GM18867 (cell line): ENCODE results near the gene STH.
"Not testable (repeated sequence)": the region's sequence is repeated elsewhere in the genome, so short reads cannot be mapped to it uniquely, and the experiment has no call there.

Experiments used
- ATAC-seq: cut with Tn5 transposase; IDR thresholded peaks from one replicate; pipeline ENCODE4 v1.9.1; 2021; ENCODE audit warnings: mild to moderate bottlenecking, moderate library complexity; ENCODE audit not compliant: unreplicated experiment

Gene STH, protein sequence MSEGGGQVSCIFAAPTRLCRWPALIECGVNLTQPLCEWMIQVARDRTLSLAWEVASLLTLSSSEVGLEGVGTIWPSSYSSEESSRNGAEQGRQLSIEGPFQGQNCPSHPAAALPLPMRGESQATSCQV

DNA sequence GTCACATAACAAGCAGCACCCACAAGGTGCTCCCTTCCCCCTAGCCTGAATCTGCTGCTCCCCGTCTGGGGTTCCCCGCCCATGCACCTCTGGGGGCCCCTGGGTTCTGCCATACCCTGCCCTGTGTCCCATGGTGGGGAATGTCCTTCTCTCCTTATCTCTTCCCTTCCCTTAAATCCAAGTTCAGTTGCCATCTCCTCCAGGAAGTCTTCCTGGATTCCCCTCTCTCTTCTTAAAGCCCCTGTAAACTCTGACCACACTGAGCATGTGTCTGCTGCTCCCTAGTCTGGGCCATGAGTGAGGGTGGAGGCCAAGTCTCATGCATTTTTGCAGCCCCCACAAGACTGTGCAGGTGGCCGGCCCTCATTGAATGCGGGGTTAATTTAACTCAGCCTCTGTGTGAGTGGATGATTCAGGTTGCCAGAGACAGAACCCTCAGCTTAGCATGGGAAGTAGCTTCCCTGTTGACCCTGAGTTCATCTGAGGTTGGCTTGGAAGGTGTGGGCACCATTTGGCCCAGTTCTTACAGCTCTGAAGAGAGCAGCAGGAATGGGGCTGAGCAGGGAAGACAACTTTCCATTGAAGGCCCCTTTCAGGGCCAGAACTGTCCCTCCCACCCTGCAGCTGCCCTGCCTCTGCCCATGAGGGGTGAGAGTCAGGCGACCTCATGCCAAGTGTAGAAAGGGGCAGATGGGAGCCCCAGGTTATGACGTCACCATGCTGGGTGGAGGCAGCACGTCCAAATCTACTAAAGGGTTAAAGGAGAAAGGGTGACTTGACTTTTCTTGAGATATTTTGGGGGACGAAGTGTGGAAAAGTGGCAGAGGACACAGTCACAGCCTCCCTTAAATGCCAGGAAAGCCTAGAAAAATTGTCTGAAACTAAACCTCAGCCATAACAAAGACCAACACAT lies at the start of gene STH:
TSS of gene STH (plus strand) at position 264 of the 913 bp plus-strand sequence. CDS start at position 294, 30 bp downstream.
- no peak for ATAC-seq

GRCh38 chr17:45949755-45950320 lies 49.2 kb upstream of the STH start:
- no peak for ATAC-seq

DNA sequence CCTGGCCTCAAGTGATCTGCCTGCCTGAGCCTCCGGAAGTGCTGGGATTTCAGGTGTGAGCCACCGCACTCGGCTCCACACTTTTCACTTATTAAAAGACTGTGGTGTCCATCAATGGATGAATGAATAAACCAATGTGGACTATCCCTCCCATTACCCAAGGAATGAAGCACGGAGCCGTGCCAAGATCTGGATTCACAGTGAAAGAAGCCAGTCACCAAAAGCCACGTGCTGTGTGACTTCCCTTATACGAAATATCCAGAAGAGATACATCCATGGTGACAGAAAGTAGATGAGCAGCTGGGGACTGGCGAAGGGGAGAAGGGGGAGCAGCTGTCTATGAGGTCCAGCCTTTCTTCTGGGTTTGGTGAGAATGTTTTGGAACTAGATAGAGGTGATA lies 48.2 kb upstream of the STH start:
- ATAC-seq = no peak

DNA sequence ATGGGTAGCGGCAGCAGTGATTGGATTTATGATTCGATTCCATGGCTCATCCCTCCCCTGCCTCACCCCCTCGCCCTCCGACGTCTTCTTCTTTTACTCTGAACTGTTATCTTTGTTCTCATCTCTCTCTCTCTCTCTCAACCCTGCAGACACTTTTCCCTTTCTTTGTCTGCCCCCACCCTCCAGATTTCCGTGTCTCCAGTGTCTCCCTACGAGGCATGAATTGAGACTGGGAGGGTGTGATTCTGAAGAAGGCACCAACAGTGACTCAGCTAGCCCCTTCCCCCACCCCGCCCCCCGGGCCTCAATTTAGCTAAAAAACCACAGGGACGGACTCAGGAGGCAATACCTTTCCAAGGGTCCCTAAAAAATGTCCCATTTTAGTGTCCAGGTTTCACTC lies 47.6 kb upstream of the STH start:
- no peak for ATAC-seq

DNA sequence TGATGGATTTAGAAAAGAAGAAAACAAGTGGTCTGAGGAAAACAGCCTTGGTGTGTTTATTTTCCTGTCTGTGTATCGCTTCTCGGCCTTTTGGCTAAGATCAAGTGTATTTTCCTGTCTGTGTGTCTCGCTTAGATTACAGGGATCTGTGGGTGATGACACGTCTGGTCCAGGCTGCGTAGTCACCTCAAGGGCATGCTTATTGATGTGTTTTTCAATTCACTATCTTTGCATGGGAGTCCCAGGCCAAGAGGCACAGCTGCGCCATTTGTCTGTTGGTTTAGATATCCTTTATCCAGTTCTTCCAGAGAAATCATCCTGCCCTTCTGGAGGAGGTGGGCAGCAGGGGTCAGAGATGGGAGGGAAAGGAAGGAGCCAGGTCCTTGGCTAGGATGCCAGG lies 47.1 kb upstream of the STH start:
- ATAC-seq = no peak

- no peak for ATAC-seq
Observed at GRCh38 chr17:45952814-45953320, 46.2 kb upstream of the STH start.

GRCh38 chr17:45953561-45953960 lies 45.5 kb upstream of the STH start:
- ATAC-seq = no peak

DNA sequence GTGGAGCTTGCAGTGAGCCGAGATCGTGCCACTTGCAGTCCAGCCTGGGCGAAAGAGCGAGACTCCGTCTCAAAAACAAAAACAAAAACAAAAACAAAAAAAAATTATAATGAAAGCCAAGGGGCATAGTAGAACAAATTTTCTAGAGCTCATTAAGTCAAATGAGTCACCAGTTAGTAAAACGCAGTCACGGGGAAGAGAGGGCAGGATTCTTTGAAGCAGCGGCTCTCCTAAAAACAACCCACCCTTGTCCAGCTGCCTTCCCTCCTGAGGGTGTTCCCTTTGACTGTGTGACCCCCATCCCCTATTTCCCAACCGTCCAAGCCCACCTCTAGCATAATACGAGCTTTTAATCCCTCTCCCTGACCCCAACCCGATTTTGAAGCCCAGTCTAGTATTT lies 44.1 kb upstream of the STH start:
- ATAC-seq = no peak

- ATAC-seq = no peak
Observed at GRCh38 chr17:45955326-45955725, 43.7 kb upstream of the STH start.

- no peak for ATAC-seq
Observed at GRCh38 chr17:45956090-45956489, 43.0 kb upstream of the STH start.

GRCh38 chr17:45956746-45957145 lies 42.3 kb upstream of the STH start:
- not testable (repeated sequence) for ATAC-seq

GRCh38 chr17:45958307-45958706 lies 40.7 kb upstream of the STH start:
- ATAC-seq = no peak

DNA sequence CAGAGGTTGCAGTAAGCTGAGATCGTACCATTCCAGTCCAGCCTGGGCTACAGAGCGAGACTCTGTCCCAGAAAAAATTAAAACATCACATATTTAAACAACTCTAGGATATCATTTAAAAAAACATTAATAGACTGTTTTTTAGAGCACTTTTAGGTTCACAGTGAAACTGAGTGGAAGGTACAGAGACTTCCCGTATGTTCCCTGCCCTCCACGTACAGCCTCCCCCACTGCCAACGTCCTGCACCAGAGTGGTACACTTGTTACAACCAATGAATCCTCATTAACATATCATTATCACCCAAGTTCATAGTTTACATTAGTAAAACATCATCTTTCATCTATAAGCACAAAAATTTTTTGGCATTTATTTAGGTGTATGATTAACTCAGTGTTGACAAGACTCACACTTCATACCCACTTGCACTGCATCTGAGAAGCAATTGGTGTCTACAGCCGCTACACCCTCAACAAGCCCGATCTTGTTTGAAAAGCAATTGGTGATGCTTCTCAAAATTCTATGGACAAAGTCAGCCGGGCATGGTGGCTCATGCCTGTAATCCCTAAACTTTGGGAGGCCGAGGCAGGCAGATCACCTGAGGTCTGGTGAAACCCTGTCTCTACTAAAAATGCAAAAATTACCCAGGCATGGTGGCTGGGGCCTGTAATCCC lies 39.9 kb upstream of the STH start:
- ATAC-seq = no peak

DNA sequence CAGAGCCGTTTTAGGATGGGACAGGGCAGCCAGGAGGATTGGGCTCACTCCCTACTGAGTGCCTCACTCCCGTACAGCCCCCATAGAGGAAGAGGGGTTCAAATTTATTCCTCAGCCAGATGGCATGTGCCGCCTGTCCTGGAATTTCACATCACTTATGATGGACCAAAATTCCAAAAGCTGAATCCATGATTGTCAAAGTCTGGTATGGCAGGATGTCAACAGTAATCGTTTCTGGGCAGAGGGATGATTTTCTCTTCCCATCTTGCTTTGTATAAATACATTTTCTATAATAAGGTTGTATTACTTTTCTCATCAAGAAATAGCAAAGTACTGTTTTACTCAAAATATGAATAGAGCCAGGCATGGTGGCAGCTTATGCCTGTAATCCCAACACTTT lies 38.7 kb upstream of the STH start:
- ATAC-seq = no peak

- ATAC-seq = no peak
Observed at GRCh38 chr17:45961206-45961605, 37.8 kb upstream of the STH start.

GRCh38 chr17:45962221-45962972 lies 36.7 kb upstream of the STH start:
- ATAC-seq = no peak

DNA sequence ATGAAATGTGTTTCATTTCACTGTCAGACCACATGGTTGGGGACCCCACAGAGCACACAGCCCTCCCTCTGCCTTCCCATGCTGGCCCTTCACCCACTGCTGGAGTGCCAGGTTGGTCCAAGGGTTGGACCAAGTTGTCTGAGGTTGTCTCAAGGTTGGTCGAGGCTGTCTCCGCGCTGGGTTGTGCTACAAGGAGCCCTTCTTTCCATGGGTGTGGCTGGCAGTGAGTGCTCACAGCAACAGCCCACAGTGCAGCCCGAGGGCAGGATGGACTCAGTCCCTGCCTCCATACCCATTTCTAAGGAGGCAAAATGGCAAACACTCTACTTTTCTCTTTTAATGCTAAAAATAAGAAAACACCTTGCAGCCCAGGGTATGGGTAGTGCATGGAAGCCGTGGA lies 35.8 kb upstream of the STH start:
- no peak for ATAC-seq

DNA sequence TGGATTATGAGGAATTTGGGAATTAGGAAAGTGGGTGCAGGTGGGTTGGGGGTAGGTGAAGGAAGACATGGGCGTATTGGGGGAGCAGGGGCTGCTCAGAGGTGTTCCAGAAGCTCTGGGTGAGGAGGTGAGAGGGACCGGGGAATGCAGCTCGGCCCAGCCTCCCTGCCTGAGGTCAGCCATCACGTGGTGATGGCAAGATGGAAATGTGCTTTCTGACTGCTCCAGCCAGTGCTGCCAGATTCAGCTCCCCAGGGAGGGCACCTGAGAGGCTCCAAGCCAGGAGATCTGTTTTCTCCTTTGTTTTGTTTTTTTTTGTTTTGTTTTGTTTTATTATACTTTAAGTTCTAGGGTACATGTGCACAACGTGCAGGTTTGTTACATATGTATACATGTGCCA lies 35.2 kb upstream of the STH start:
- no peak for ATAC-seq

GRCh38 chr17:45964634-45965033 lies 34.4 kb upstream of the STH start:
- ATAC-seq = no peak

DNA sequence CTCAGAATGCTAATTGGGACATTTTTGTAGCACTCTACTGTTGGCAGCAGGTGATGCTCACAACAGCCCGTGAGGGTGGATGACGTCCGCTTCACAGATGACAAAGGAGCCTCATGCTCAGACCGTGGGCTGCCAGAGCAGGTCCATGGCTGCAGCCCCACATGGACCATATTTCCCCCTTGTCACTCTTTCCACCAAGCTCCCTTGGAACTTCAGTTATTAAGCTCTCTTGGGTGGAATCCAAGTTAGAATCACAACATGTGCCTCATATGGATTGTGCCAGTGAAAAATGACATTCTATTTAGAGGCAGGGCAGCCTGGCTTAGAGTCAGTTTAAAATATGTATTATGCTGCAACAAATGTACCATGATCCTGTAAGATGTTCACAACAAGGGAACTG lies 33.2 kb upstream of the STH start:
- ATAC-seq = no peak
